Activated T-helper 17 cell treated with anti-CD3 and anti-CD28 coated beads, Interleukin-2, amount 50 U/mL, for 72 hours (primary cell): ENCODE measurements around the gene CGRRF1. TPM values are rescaled to one million over a fixed set of nuclear protein-coding genes. Genes with fewer than 3 reads are reported as not detected.
A peak's percentile ranks its signal among the peaks of the same experiment; 100 is the strongest.

Source experiments
- ATAC-seq: fragments of 150-1000 bp; cut with Tn5 transposase; replicated peaks from 2 replicates; pipeline ENCODE4 v1.10.0; 2021; ENCODE audit warnings: mild to moderate bottlenecking, moderate library complexity
- H3K27ac Mint-ChIP-seq: one replicate; pipeline ENCODE4 v1.8.0; 2022; ENCODE audit warnings: mixed read lengths
- H3K27me3 Mint-ChIP-seq: one replicate; pipeline ENCODE4 v1.8.0; 2022; ENCODE audit warnings: mixed read lengths
- H3K36me3 Mint-ChIP-seq: one replicate; pipeline ENCODE4 v1.8.0; 2022; ENCODE audit warnings: low read depth, mild to moderate bottlenecking, mixed read lengths
- H3K4me1 Mint-ChIP-seq: one replicate; pipeline ENCODE4 v1.8.0; 2022; ENCODE audit warnings: mixed read lengths
- H3K4me3 Mint-ChIP-seq: one replicate; pipeline ENCODE4 v1.8.0; 2022; ENCODE audit warnings: mild to moderate bottlenecking, mixed read lengths
- H3K9me3 Mint-ChIP-seq: one replicate; pipeline ENCODE4 v1.8.0; 2022; ENCODE audit warnings: mixed read lengths
- total RNA-seq, 2 donors: library from RNA; stranded (reverse); gene quantifications; one replicate each; pipeline ENCODE4 v1.2.3, GENCODE V29; 2022

The CGRRF1 gene
- total RNA-seq, 2 donors from 2014 or later, result 12.3 to 13.5 TPM

GRCh38 chr14:54567639-54568561 lies 58.2 kb downstream of the CGRRF1 start:
- peaks cover 5% of the 10 kb centered on the region for H3K27me3 Mint-ChIP-seq
- no peaks in the 10 kb centered on the region for H3K4me1 Mint-ChIP-seq
- H3K4me3 Mint-ChIP-seq, result peak overlapping the region; percentile 92
- H3K9me3 Mint-ChIP-seq, result peaks cover 4% of the 10 kb centered on the region
- peak overlapping the region; percentile 73 for H3K27ac Mint-ChIP-seq
- peaks cover under 1% of the 10 kb centered on the region for H3K36me3 Mint-ChIP-seq
- ATAC-seq, result peak; percentile 25

- ATAC-seq, result no peak
- H3K36me3 Mint-ChIP-seq, result peaks cover 10% of the 10 kb centered on the region
- no peaks in the 10 kb centered on the region for H3K4me1 Mint-ChIP-seq
- H3K27ac Mint-ChIP-seq, result no peak overlapping the region
- peak overlapping the region; percentile 92 for H3K4me3 Mint-ChIP-seq
- H3K27me3 Mint-ChIP-seq, result peaks cover 5% of the 10 kb centered on the region
- peaks cover 12% of the 10 kb centered on the region for H3K9me3 Mint-ChIP-seq
Measured at GRCh38 chr14:54568821-54569595, 59.3 kb downstream of the CGRRF1 start.

- H3K4me3 Mint-ChIP-seq, result no peak overlapping the region
- no peak overlapping the region for H3K27ac Mint-ChIP-seq
- ATAC-seq, result no peak
- H3K36me3 Mint-ChIP-seq, result peaks cover 10% of the 10 kb centered on the region
- peaks cover 5% of the 10 kb centered on the region for H3K27me3 Mint-ChIP-seq
- peaks cover 12% of the 10 kb centered on the region for H3K9me3 Mint-ChIP-seq
- H3K4me1 Mint-ChIP-seq, result no peaks in the 10 kb centered on the region
Measured at GRCh38 chr14:54570047-54570446, 60.3 kb downstream of the CGRRF1 start.

GRCh38 chr14:54570631-54571415 lies 61.1 kb downstream of the CGRRF1 start:
- Mint-ChIP-seq H3K4me3 (no peak overlapping the region), H3K9me3 (peaks cover 12% of the 10 kb centered on the region), H3K36me3 (peaks cover 10% of the 10 kb centered on the region), H3K27ac (no peak overlapping the region), H3K27me3 (peaks cover 5% of the 10 kb centered on the region), H3K4me1 (no peaks in the 10 kb centered on the region)
- ATAC-seq, result no peak

GRCh38 chr14:54572316-54572715 lies 62.6 kb downstream of the CGRRF1 start:
- Mint-ChIP-seq H3K27ac (no peak overlapping the region), H3K4me1 (no peaks in the 10 kb centered on the region), H3K9me3 (peaks cover 12% of the 10 kb centered on the region), H3K4me3 (no peak overlapping the region), H3K36me3 (peaks cover 10% of the 10 kb centered on the region), H3K27me3 (peaks cover 5% of the 10 kb centered on the region)
- ATAC-seq, result peak; percentile 35

- ATAC-seq, result no peak
- no peak overlapping the region for H3K27ac Mint-ChIP-seq
- H3K4me1 Mint-ChIP-seq, result no peaks in the 10 kb centered on the region
- peaks cover 10% of the 10 kb centered on the region for H3K36me3 Mint-ChIP-seq
- H3K27me3 Mint-ChIP-seq, result no peaks in the 10 kb centered on the region
- H3K4me3 Mint-ChIP-seq, result no peak overlapping the region
- H3K9me3 Mint-ChIP-seq, result peaks cover 12% of the 10 kb centered on the region
Measured at GRCh38 chr14:54574528-54574927, 64.8 kb downstream of the CGRRF1 start.

- H3K27me3 Mint-ChIP-seq, result no peaks in the 10 kb centered on the region
- H3K4me3 Mint-ChIP-seq, result no peak overlapping the region
- no peak overlapping the region for H3K27ac Mint-ChIP-seq
- ATAC-seq, result peak; percentile 59
- H3K4me1 Mint-ChIP-seq, result no peaks in the 10 kb centered on the region
- peaks cover 8% of the 10 kb centered on the region for H3K9me3 Mint-ChIP-seq
- H3K36me3 Mint-ChIP-seq, result peaks cover 10% of the 10 kb centered on the region
Measured at GRCh38 chr14:54577494-54577893, 67.8 kb downstream of the CGRRF1 start.

- no peaks in the 10 kb centered on the region for H3K4me1 Mint-ChIP-seq
- H3K9me3 Mint-ChIP-seq, result peaks cover 8% of the 10 kb centered on the region
- no peak overlapping the region for H3K27ac Mint-ChIP-seq
- no peaks in the 10 kb centered on the region for H3K27me3 Mint-ChIP-seq
- no peak for ATAC-seq
- peaks cover 9% of the 10 kb centered on the region for H3K36me3 Mint-ChIP-seq
- no peak overlapping the region for H3K4me3 Mint-ChIP-seq
Measured at GRCh38 chr14:54577977-54578376, 68.3 kb downstream of the CGRRF1 start.

- no peaks in the 10 kb centered on the region for H3K36me3 Mint-ChIP-seq
- H3K9me3 Mint-ChIP-seq, result no peaks in the 10 kb centered on the region
- no peaks in the 10 kb centered on the region for H3K4me1 Mint-ChIP-seq
- H3K4me3 Mint-ChIP-seq, result no peak overlapping the region
- H3K27me3 Mint-ChIP-seq, result no peaks in the 10 kb centered on the region
- no peak overlapping the region for H3K27ac Mint-ChIP-seq
- no peak for ATAC-seq
Measured at GRCh38 chr14:54579621-54580020, 69.9 kb downstream of the CGRRF1 start.

GRCh38 chr14:54580933-54581332 lies 71.2 kb downstream of the CGRRF1 start:
- Mint-ChIP-seq H3K27ac (no peak overlapping the region), H3K9me3 (no peaks in the 10 kb centered on the region), H3K4me1 (no peaks in the 10 kb centered on the region), H3K27me3 (no peaks in the 10 kb centered on the region), H3K4me3 (no peak overlapping the region), H3K36me3 (no peaks in the 10 kb centered on the region)
- ATAC-seq, result no peak

GRCh38 chr14:54582334-54582733 lies 72.6 kb downstream of the CGRRF1 start:
- Mint-ChIP-seq H3K27ac (no peak overlapping the region), H3K9me3 (no peaks in the 10 kb centered on the region), H3K27me3 (no peaks in the 10 kb centered on the region), H3K36me3 (no peaks in the 10 kb centered on the region), H3K4me1 (no peaks in the 10 kb centered on the region), H3K4me3 (no peak overlapping the region)
- no peak for ATAC-seq

GRCh38 chr14:54584097-54584496 lies 74.4 kb downstream of the CGRRF1 start:
- H3K4me1 Mint-ChIP-seq, result no peaks in the 10 kb centered on the region
- no peak overlapping the region for H3K27ac Mint-ChIP-seq
- H3K27me3 Mint-ChIP-seq, result no peaks in the 10 kb centered on the region
- no peaks in the 10 kb centered on the region for H3K9me3 Mint-ChIP-seq
- H3K4me3 Mint-ChIP-seq, result no peak overlapping the region
- ATAC-seq, result no peak
- no peaks in the 10 kb centered on the region for H3K36me3 Mint-ChIP-seq

- no peak overlapping the region for H3K4me3 Mint-ChIP-seq
- H3K4me1 Mint-ChIP-seq, result no peaks in the 10 kb centered on the region
- no peak overlapping the region for H3K27ac Mint-ChIP-seq
- no peak for ATAC-seq
- no peaks in the 10 kb centered on the region for H3K27me3 Mint-ChIP-seq
- H3K36me3 Mint-ChIP-seq, result no peaks in the 10 kb centered on the region
- no peaks in the 10 kb centered on the region for H3K9me3 Mint-ChIP-seq
Measured at GRCh38 chr14:54585214-54585613, 75.5 kb downstream of the CGRRF1 start.
